ENCODE measurements around the gene ANO6. TPM values are rescaled to one million over a fixed set of nuclear protein-coding genes. Genes with fewer than 3 reads are reported as not detected.

ANO6 gene
- total and polyA plus RNA-seq, 4 donors = 8.7 to 102 (median 40.5) TPM

GRCh38 chr12:45254254-45254653 is 38.4 kb downstream of the ANO6 start:
- DNase-seq (no peak), ATAC-seq (ENCODE audit: insufficient read depth, low FRiP score) (no peak)
- no peak for TF ChIP-seq CTCF (IDR thresholded peaks at IDR 0.05; ENCODE audit: control extremely low read depth, extremely low read depth)
- Histone ChIP-seq H3K36me3 (ENCODE audit: control insufficient read depth in 4 of 4, insufficient read depth in 4 of 4, low read length in 4 of 4) (no peaks in the 10 kb centered on the region), H3K9me3 (ENCODE audit: control insufficient read depth in 4 of 4, insufficient read depth in 3 of 4, low read length in 3 of 4) (no peaks in the 10 kb centered on the region), H3K27me3 (ENCODE audit: control insufficient read depth in 3 of 3, insufficient read depth in 3 of 3, low read length in 2 of 3) (no peaks in the 10 kb centered on the region), H3K4me1 (ENCODE audit: control insufficient read depth in 5 of 5, insufficient read depth in 5 of 5, low read length in 5 of 5) (peaks cover 0 to 11% (median 0%) of the 10 kb centered on the region in 5 donors), H3K27ac (ENCODE audit: low read depth in 1 of 2, low read length in 1 of 2) (no peak overlapping the region), H3K4me3 (no peak overlapping the region), H3K9ac (ENCODE audit: insufficient read depth in 1 of 2, low read length in 2 of 2) (no peak overlapping the region)
- WGBS, 2 donors = 85 to 93% methylated on average over 1 of the region's 1 CpG

- H3K9me3 ChIP-seq (ENCODE audit: control insufficient read depth in 4 of 4, insufficient read depth in 3 of 4, low read length in 3 of 4) = no peaks in the 10 kb centered on the region
- DNase-seq (no peak), ATAC-seq (ENCODE audit: insufficient read depth, low FRiP score) (no peak)
- H3K36me3 ChIP-seq (ENCODE audit: control insufficient read depth in 4 of 4, insufficient read depth in 4 of 4, low read length in 4 of 4) = no peaks in the 10 kb centered on the region
- peaks cover 5 to 31% (median 8%) of the 10 kb centered on the region in 5 donors for H3K4me1 ChIP-seq (ENCODE audit: control insufficient read depth in 5 of 5, insufficient read depth in 5 of 5, low read length in 5 of 5)
- H3K27me3 ChIP-seq (ENCODE audit: control insufficient read depth in 3 of 3, insufficient read depth in 3 of 3, low read length in 2 of 3) = no peaks in the 10 kb centered on the region
- no peak overlapping the region for H3K27ac ChIP-seq (ENCODE audit: low read depth in 1 of 2, low read length in 1 of 2)
- no peak for TF ChIP-seq CTCF (IDR thresholded peaks at IDR 0.05; ENCODE audit: control extremely low read depth, extremely low read depth)
- no peak overlapping the region for H3K4me3 ChIP-seq
- no peak overlapping the region for H3K9ac ChIP-seq (ENCODE audit: insufficient read depth in 1 of 2, low read length in 2 of 2)
Observed at GRCh38 chr12:45256721-45257120, 40.8 kb downstream of the ANO6 start.

- Histone ChIP-seq H3K9me3 (ENCODE audit: control insufficient read depth in 4 of 4, insufficient read depth in 3 of 4, low read length in 3 of 4) (no peaks in the 10 kb centered on the region), H3K27me3 (ENCODE audit: control insufficient read depth in 3 of 3, insufficient read depth in 3 of 3, low read length in 2 of 3) (no peaks in the 10 kb centered on the region), H3K36me3 (ENCODE audit: control insufficient read depth in 4 of 4, insufficient read depth in 4 of 4, low read length in 4 of 4) (no peaks in the 10 kb centered on the region), H3K4me1 (ENCODE audit: control insufficient read depth in 5 of 5, insufficient read depth in 5 of 5, low read length in 5 of 5) (peaks cover 5 to 31% (median 8%) of the 10 kb centered on the region in 5 donors), H3K4me3 (no peak overlapping the region), H3K27ac (ENCODE audit: low read depth in 1 of 2, low read length in 1 of 2) (no peak overlapping the region), H3K9ac (ENCODE audit: insufficient read depth in 1 of 2, low read length in 2 of 2) (no peak overlapping the region)
- TF ChIP-seq CTCF (IDR thresholded peaks at IDR 0.05; ENCODE audit: control extremely low read depth, extremely low read depth) = no peak
- ATAC-seq (ENCODE audit: insufficient read depth, low FRiP score) (no peak), DNase-seq (no peak)
- WGBS, 2 donors = 38 to 72% methylated on average over 6 of the region's 6 CpGs
Observed at GRCh38 chr12:45257185-45257930, 41.5 kb downstream of the ANO6 start.
